GM12878 (cell line): ENCODE results near the gene ARL2. TPM values are rescaled to one million over a fixed set of nuclear protein-coding genes. Genes with fewer than 3 reads are reported as not detected.

Experiments used
- ATAC-seq: fragments of 200-7000 bp; cut with Tn5 transposase; 3 replicates; pipeline ENCODE4 v1.9.1; 2020; ENCODE audit warnings: mild to moderate bottlenecking, moderate library complexity
- BruUV-seq: library from RNA; stranded (reverse); fragments of 400-500 nt; replicated peaks from 2 replicates; lab custom pipeline; 2021; lab: Mats Ljungman, UMichigan
- CTCF ChIA-PET: fragments of 300-600 bp; sonication (Branson Sonifier 250); formaldehyde crosslinking; extraction: SDS; loops from one replicate; lab custom pipeline; 2021; ENCODE audit warnings: inconsistent platforms; lab: Yijun Ruan, JAX
- POLR2A ChIA-PET: fragments of 350-600 bp; formaldehyde crosslinking; extraction: SDS; loops from one replicate; lab custom pipeline; 2021; ENCODE audit warnings: inconsistent platforms; lab: Charles Lee
- RAD21 ChIA-PET: fragments of 300-600 bp; sonication (Branson Sonifier 250); formaldehyde crosslinking; loops from one replicate; lab custom pipeline; 2023; ENCODE audit warnings: antibody characterized with exemption; ENCODE audit not compliant: unreplicated experiment; lab: Charles Lee
- SMC1A ChIA-PET: fragments of 300-600 bp; sonication (Branson Sonifier 250); formaldehyde crosslinking; loops from one replicate; lab custom pipeline; 2023; ENCODE audit not compliant: unreplicated experiment, uncharacterized antibody; lab: Charles Lee
- DNase-seq: peaks from one replicate; pipeline ENCODE4 v3.0.0-alpha.2; 2011; ENCODE audit warnings: low read depth, low spot score
- FAIRE-seq: peaks from 3 replicates; lab custom pipeline; 2011; peaks lifted over from hg19 to GRCh38; lab: Jason Lieb, UNC
- H2AFZ ChIP-seq: 2 replicates; pipeline ENCODE4 v1.6.0; 2011; ENCODE audit warnings: low read depth, low read length, control low read depth; ENCODE audit not compliant: control insufficient read depth
- H3K27ac ChIP-seq: 2 replicates; pipeline ENCODE4 v1.5.1; 2011; ENCODE audit warnings: control low read depth; ENCODE audit not compliant: control insufficient read depth, insufficient read depth
- H3K27me3 ChIP-seq, 2 experiments: replicated peaks in 1 of 2; 2 replicates each; pipeline versions ENCODE4 v1.6.0 to v1.6.1; 2011; ENCODE audit warnings: low read length in 1 of 2; ENCODE audit not compliant: control insufficient read depth in 2 of 2, insufficient read depth in 2 of 2
- H3K36me3 ChIP-seq, 2 experiments: 2 replicates each; pipeline ENCODE4 v1.5.1; 2011; ENCODE audit warnings: low read length in 1 of 2; ENCODE audit not compliant: control insufficient read depth in 2 of 2, insufficient read depth in 2 of 2
- H3K4me1 ChIP-seq: 2 replicates; pipeline ENCODE4 v1.6.1; 2011; ENCODE audit warnings: mild to moderate bottlenecking, low read length, moderate library complexity, mixed read lengths; ENCODE audit not compliant: control insufficient read depth, insufficient read depth
- H3K4me2 ChIP-seq: 2 replicates; pipeline ENCODE4 v1.6.0; 2011; ENCODE audit warnings: control low read depth; ENCODE audit not compliant: control insufficient read depth, insufficient read depth
- H3K4me3 ChIP-seq: fragments of 200-600 bp; sonication (generic); 2 replicates; pipeline ENCODE4 v1.5.1; 2016
- H3K79me2 ChIP-seq: 2 replicates; pipeline ENCODE4 v1.6.0; 2011; ENCODE audit warnings: low read length; ENCODE audit not compliant: control insufficient read depth, insufficient read depth
- H3K9ac ChIP-seq: 2 replicates; pipeline ENCODE4 v1.8.0; 2011; ENCODE audit warnings: low read length, control low read depth, mixed read lengths; ENCODE audit not compliant: control insufficient read depth, insufficient read depth
- H3K9me3 ChIP-seq: replicated peaks from 3 replicates; pipeline ENCODE4 v1.5.1; 2011; ENCODE audit warnings: mild to moderate bottlenecking, low read length; ENCODE audit not compliant: control insufficient read depth, insufficient read depth
- H4K20me1 ChIP-seq: 2 replicates; pipeline ENCODE4 v1.6.0; 2011; ENCODE audit not compliant: control insufficient read depth, insufficient read depth
- BCL11A ChIP-seq: IDR thresholded peaks from 2 replicates; pipeline ENCODE4 v1.6.1; 2011; ENCODE audit warnings: low read depth, low read length
- E2F8 ChIP-seq: fragments of 450-650 bp; IDR thresholded peaks from 2 replicates; pipeline ENCODE4 v1.6.1; 2018; ENCODE audit warnings: mild to moderate bottlenecking, low read depth, moderate library complexity; ENCODE audit not compliant: partially characterized antibody
- ELK1 ChIP-seq: IDR thresholded peaks from 2 replicates; pipeline ENCODE4 v1.6.1; 2012; ENCODE audit warnings: low read depth, low read length, improper control_type of control experiment
- MTA2 ChIP-seq: fragments of 450-650 bp; IDR thresholded peaks from 2 replicates; pipeline ENCODE4 v1.6.1; 2016; ENCODE audit warnings: low read depth, mild to moderate bottlenecking, moderate library complexity
- NFYA ChIP-seq: IDR thresholded peaks from 2 replicates; pipeline ENCODE4 v1.6.1; 2011; ENCODE audit warnings: low read depth, mild to moderate bottlenecking, low read length, improper control_type of control experiment, borderline replicate concordance
- NR2C2 ChIP-seq: IDR thresholded peaks from 2 replicates; pipeline ENCODE4 v1.6.1; 2011; ENCODE audit warnings: borderline replicate concordance, low read depth; ENCODE audit not compliant: control insufficient read depth, insufficient read length
- NR2F1 ChIP-seq: fragments of 450-650 bp; conservative IDR thresholded peaks from 2 replicates; pipeline ENCODE4 v1.6.1; 2017; ENCODE audit warnings: mild to moderate bottlenecking
- PAX5 ChIP-seq: IDR thresholded peaks from 2 replicates; pipeline ENCODE4 v1.6.1; 2011; ENCODE audit warnings: low read depth, low read length, borderline replicate concordance
- POLR2AphosphoS2 ChIP-seq: IDR thresholded peaks from 2 replicates; pipeline ENCODE4 v1.6.1; 2011; ENCODE audit warnings: low read depth, mild to moderate bottlenecking, low read length, improper control_type of control experiment, moderate library complexity
- RAD21 ChIP-seq: IDR thresholded peaks from 2 replicates; pipeline ENCODE4 v1.6.1; 2011; ENCODE audit warnings: mild to moderate bottlenecking, low read depth, low read length, moderate library complexity; ENCODE audit not compliant: insufficient read depth
- RCOR1 ChIP-seq: conservative IDR thresholded peaks from 2 replicates; pipeline ENCODE4 v1.6.1; 2012; ENCODE audit warnings: low read depth, low read length, improper control_type of control experiment
- SRF ChIP-seq, 2 experiments: IDR thresholded peaks; 2 replicates each; pipeline ENCODE4 v1.6.1; 2011; ENCODE audit warnings: low read depth in 2 of 2, low read length in 2 of 2, mild to moderate bottlenecking in 1 of 2, moderate library complexity in 1 of 2
- ZBED1 ChIP-seq: IDR thresholded peaks from 2 replicates; pipeline ENCODE4 v1.6.1; 2016; ENCODE audit warnings: borderline replicate concordance
- ZNF217 ChIP-seq: fragments of 450-650 bp; IDR thresholded peaks from 2 replicates; pipeline ENCODE4 v1.6.1; 2017; ENCODE audit warnings: antibody characterized with exemption, mild to moderate bottlenecking
- ZNF622 ChIP-seq: fragments of 450-650 bp; IDR thresholded peaks from 2 replicates; pipeline ENCODE4 v1.6.1; 2017; ENCODE audit warnings: mild to moderate bottlenecking, inconsistent platforms
- WGBS: methylation state at CpG from one replicate; pipeline ENCODE4 v1.1.6; 2016; ENCODE audit warnings: low lambda C conversion rate; ENCODE audit not compliant: insufficient replicate concordance, insufficient coverage; ENCODE audit errors: missing lambda C conversion rate; 5-methylcytosine and 5-hydroxymethylcytosine counted together
- in situ Hi-C: fragments of 300-500 bp; cut with MboI; formaldehyde crosslinking; loops from 9 replicates; pipeline ENCODE4 v1.14.3; 2018; ENCODE audit warnings: mixed read lengths
- intact Hi-C: fragments of 100-400 bp; cut with micrococcal nuclease; formaldehyde crosslinking; loops from one replicate; pipeline ENCODE4 v1.14.2; 2022; ENCODE audit not compliant: unreplicated experiment
- polyA plus RNA-seq, 11 experiments: library from polyadenylated mRNA; depleted of rRNA in 4 of 11; unstranded in 6 of 11; stranded (reverse) in 5 of 11; fragments of >200 nt; fragmentation: Nextera tagmentation in 4 of 11; fragmentation: Illumina TruSeq in 1 of 11; extraction: Ambion mirVana in 4 of 11; extraction: Trizol in 1 of 11; gene quantifications; 1 replicate in 1 of 11; 2 replicates in 10 of 11; pipeline versions ENCODE4 v1.2.1 to v1.2.3, GENCODE V29; 2011 to 2016; ENCODE audit warnings: inconsistent platforms in 2 of 11, missing spikeins in 2 of 11, low read depth in 1 of 11
- total RNA-seq, 4 experiments: library from RNA; depleted of rRNA in 3 of 4; stranded (reverse); fragments of >200 nt in 3 of 4; fragmentation: Illumina TruSeq in 1 of 4; extraction: Trizol in 1 of 4; gene quantifications; 2 replicates each; pipeline versions ENCODE4 v1.2.1 to v1.2.3, GENCODE V29; 2013 to 2021
- TF ChIP-seq, protein P1 (sequence below): fragments of 450-650 bp; conservative IDR thresholded peaks from 2 replicates; pipeline ENCODE4 v1.6.1; 2017; ENCODE audit warnings: mild to moderate bottlenecking, moderate library complexity

The ARL2 gene
- total and polyA plus RNA-seq, 10 of the 15 experiments (the other 5 are each of a cell fraction or from before 2014, with no cell fraction given): 4.1 to 138 (median 73.4) TPM

- 0 out of 2 replicates have a peak, but pooled peaks have one; percentile 11 for TF ChIP-seq NR2F1
- no peak for TF ChIP-seq BCL11A
- peak in 1 of 2 experiments; percentile 83; a peak in 2 of 4 replicates for TF ChIP-seq SRF (IDR thresholded peaks at IDR 0.05; ENCODE audit: low read depth in 2 of 2, low read length in 2 of 2)
- TF ChIP-seq POLR2AphosphoS2: no peak
- no peak for TF ChIP-seq MTA2
- no peak for TF ChIP-seq ZBED1
- TF ChIP-seq RCOR1: no peak
- TF ChIP-seq NFYA: no peak
- peak; percentile 52 for TF ChIP-seq RAD21
- no peak for TF ChIP-seq PAX5
Measured at GRCh38 chr11:64996710-64997380, 17.1 kb upstream of the ARL2 start, which contains the start of gene BATF2 (continued).

GRCh38 chr11:64998141-64998540 lies 15.8 kb upstream of the ARL2 start:
- ChIA-PET SMC1A (interaction anchor here (1.2 to 2.1 kb wide), 5 partner anchors 13 to 108 kb away, joined by 3 to 19 read pairs (median 4); no protein-coding TSS in a partner anchor), CTCF (interaction anchor here (1.0 to 3.9 kb wide), 7 partner anchors 16 to 150 kb away, joined by 3 to 20 read pairs (median 8); partner anchors contain the start of gene ARL2), POLR2A (interaction anchor here (0.7 to 1.9 kb wide), 2 partner anchors 113 to 123 kb away, joined by 3 to 5 read pairs; partner anchors contain the start of genes FAU and MRPL49), RAD21 (interaction anchor here (3.0 kb wide), 1 partner anchor 149 kb away, joined by 19 read pairs; no protein-coding TSS in a partner anchor)
- Histone ChIP-seq H3K4me2 (no peak overlapping the region), H3K9me3 (no peaks in the 10 kb centered on the region), H4K20me1 (no peaks in the 10 kb centered on the region), H2AFZ (peak overlapping the region; percentile 8; the same call in 1 of the 2 replicates), H3K4me1 (peaks cover 8% of the 10 kb centered on the region), H3K27ac (no peak overlapping the region), H3K9ac (no peak overlapping the region), H3K27me3 (no peaks in the 10 kb centered on the region; a peak in 1 of 4 replicates), H3K36me3 (no peaks in the 10 kb centered on the region), H3K4me3 (no peak overlapping the region), H3K79me2 (no peaks in the 10 kb centered on the region)
- WGBS: 13% methylated on average over 1 of the region's 1 CpG
- DNase-seq (no peak), ATAC-seq (peak; percentile 28), FAIRE-seq (peak; percentile 52)
- no TSS peak for BruUV-seq
- in situ Hi-C loops (no loop called here), intact Hi-C loops (no loop called here)
- TF ChIP-seq ZNF217 (no peak), E2F8 (no peak), SRF (IDR thresholded peaks at IDR 0.05; ENCODE audit: low read depth in 2 of 2, low read length in 2 of 2) (peak; percentile 35 to 96; a peak in 3 of 4 replicates), ZNF622 (no peak), NR2C2 (peak; percentile 71), ELK1 (no peak)
- TF ChIP-seq, protein P1, sequence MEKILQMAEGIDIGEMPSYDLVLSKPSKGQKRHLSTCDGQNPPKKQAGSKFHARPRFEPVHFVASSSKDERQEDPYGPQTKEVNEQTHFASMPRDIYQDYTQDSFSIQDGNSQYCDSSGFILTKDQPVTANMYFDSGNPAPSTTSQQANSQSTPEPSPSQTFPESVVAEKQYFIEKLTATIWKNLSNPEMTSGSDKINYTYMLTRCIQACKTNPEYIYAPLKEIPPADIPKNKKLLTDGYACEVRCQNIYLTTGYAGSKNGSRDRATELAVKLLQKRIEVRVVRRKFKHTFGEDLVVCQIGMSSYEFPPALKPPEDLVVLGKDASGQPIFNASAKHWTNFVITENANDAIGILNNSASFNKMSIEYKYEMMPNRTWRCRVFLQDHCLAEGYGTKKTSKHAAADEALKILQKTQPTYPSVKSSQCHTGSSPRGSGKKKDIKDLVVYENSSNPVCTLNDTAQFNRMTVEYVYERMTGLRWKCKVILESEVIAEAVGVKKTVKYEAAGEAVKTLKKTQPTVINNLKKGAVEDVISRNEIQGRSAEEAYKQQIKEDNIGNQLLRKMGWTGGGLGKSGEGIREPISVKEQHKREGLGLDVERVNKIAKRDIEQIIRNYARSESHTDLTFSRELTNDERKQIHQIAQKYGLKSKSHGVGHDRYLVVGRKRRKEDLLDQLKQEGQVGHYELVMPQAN: no peak
